Neural cell (in vitro differentiated cells): ENCODE results near the gene RNGTT. TPM values are rescaled to one million over a fixed set of nuclear protein-coding genes. Genes with fewer than 3 reads are reported as not detected.

Experiments
- H2AFZ ChIP-seq: fragments of 200-600, 300-800 bp; sonication (generic), shearing (Covaris generic); 2 replicates; pipeline ENCODE4 v1.6.0; 2014; ENCODE audit warnings: low read depth, mild to moderate bottlenecking, antibody characterized with exemption, low read length, moderate library complexity
- H3F3A ChIP-seq: fragments of 200-600 bp; shearing (Covaris generic); 2 replicates; pipeline ENCODE4 v1.6.1; 2016; ENCODE audit warnings: mild to moderate bottlenecking, moderate library complexity, mixed read lengths, antibody characterized with exemption, low read length; ENCODE audit not compliant: insufficient read depth, poor library complexity, severe bottlenecking
- H3K27ac ChIP-seq: fragments of 200-600, 300-800 bp; sonication (generic), shearing (Covaris generic); 2 replicates; pipeline ENCODE4 v1.5.1; 2014; ENCODE audit warnings: mild to moderate bottlenecking, low read length, moderate library complexity
- H3K27me3 ChIP-seq: fragments of 300-800, 200-600 bp; sonication (generic), shearing (Covaris generic); 2 replicates; pipeline ENCODE4 v1.6.0; 2014; ENCODE audit warnings: mild to moderate bottlenecking, low read depth, low read length, moderate library complexity; ENCODE audit not compliant: insufficient read depth
- H3K36me3 ChIP-seq: fragments of 300-800, 200-600 bp; sonication (generic), shearing (Covaris generic); 2 replicates; pipeline ENCODE4 v1.5.1; 2014; ENCODE audit warnings: mild to moderate bottlenecking, antibody characterized with exemption, low read length, moderate library complexity; ENCODE audit not compliant: insufficient read depth
- H3K4me2 ChIP-seq: fragments of 300-800, 200-600 bp; sonication (generic), shearing (Covaris generic); 2 replicates; pipeline ENCODE4 v1.6.0; 2014; ENCODE audit warnings: mild to moderate bottlenecking, low read length
- H3K4me3 ChIP-seq: fragments of 300-800, 200-600 bp; sonication (generic), shearing (Covaris generic); 2 replicates; pipeline ENCODE4 v1.5.1; 2014; ENCODE audit warnings: mild to moderate bottlenecking, low read length, moderate library complexity
- H3K79me2 ChIP-seq: fragments of 200-600 bp; shearing (Covaris generic); replicated peaks from 2 replicates; pipeline ENCODE4 v1.6.0; 2014; ENCODE audit warnings: mild to moderate bottlenecking, low read length, moderate library complexity; ENCODE audit not compliant: insufficient read depth
- H3K9ac ChIP-seq: fragments of 300-800, 200-600 bp; sonication (generic), shearing (Covaris generic); 2 replicates; pipeline ENCODE4 v1.6.1; 2016; ENCODE audit warnings: mild to moderate bottlenecking, low read length, mixed read lengths
- H3K9me2 ChIP-seq: fragments of 200-600 bp; shearing (Covaris generic); 2 replicates; pipeline ENCODE4 v1.6.1; 2016; ENCODE audit warnings: mild to moderate bottlenecking, low read length, mixed read lengths; ENCODE audit not compliant: insufficient read depth
- H3K9me3 ChIP-seq: fragments of 200-600, 300-800 bp; sonication (generic), shearing (Covaris generic); 2 replicates; pipeline ENCODE4 v1.6.1; 2016; ENCODE audit warnings: mild to moderate bottlenecking, mixed run types, low read length, moderate library complexity, mixed read lengths
- H4K20me1 ChIP-seq: fragments of 200-600 bp; shearing (Covaris generic); 2 replicates; pipeline ENCODE4 v1.6.1; 2016; ENCODE audit warnings: mild to moderate bottlenecking, mixed run types; ENCODE audit not compliant: insufficient read depth
- EP300 ChIP-seq: fragments of 450-650 bp; conservative IDR thresholded peaks from 2 replicates; pipeline ENCODE4 v1.6.1; 2014; ENCODE audit warnings: antibody characterized with exemption, mild to moderate bottlenecking, moderate library complexity; ENCODE audit not compliant: poor library complexity, severe bottlenecking
- EZH2 ChIP-seq: fragments of 200-600, 300-800 bp; shearing (Covaris generic), sonication (generic); IDR thresholded peaks from 2 replicates; pipeline ENCODE4 v1.6.1; 2014; ENCODE audit warnings: antibody characterized with exemption, low read length, borderline replicate concordance, mild to moderate bottlenecking; ENCODE audit not compliant: insufficient read depth, poor library complexity, severe bottlenecking
- MXI1 ChIP-seq: fragments of 450-650 bp; conservative IDR thresholded peaks from 2 replicates; pipeline ENCODE4 v1.6.1; 2014; ENCODE audit warnings: antibody characterized with exemption, mild to moderate bottlenecking; ENCODE audit not compliant: poor library complexity, severe bottlenecking
- POLR2AphosphoS5 ChIP-seq: IDR thresholded peaks from 2 replicates; pipeline ENCODE4 v1.6.1; 2012
- RAD21 ChIP-seq: fragments of 450-650 bp; conservative IDR thresholded peaks from 2 replicates; pipeline ENCODE4 v1.6.1; 2014; ENCODE audit warnings: antibody characterized with exemption, mild to moderate bottlenecking, moderate library complexity
- SMC3 ChIP-seq: fragments of 450-650 bp; conservative IDR thresholded peaks from 2 replicates; pipeline ENCODE4 v1.6.1; 2014; ENCODE audit warnings: antibody characterized with exemption, mild to moderate bottlenecking, moderate library complexity; ENCODE audit not compliant: poor library complexity
- TAF1 ChIP-seq: IDR thresholded peaks from 2 replicates; pipeline ENCODE4 v1.6.1; 2012; ENCODE audit warnings: low read depth
- polyA plus RNA-seq: library from polyadenylated mRNA; depleted of rRNA; stranded (reverse); fragments of >200 nt; gene quantifications from 2 replicates; pipeline ENCODE4 v1.2.3, GENCODE V29; 2014
- TF ChIP-seq, protein P1 (sequence below): fragments of 450-650 bp; IDR thresholded peaks from 2 replicates; pipeline ENCODE4 v1.5.1; 2014; ENCODE audit warnings: antibody characterized with exemption, mild to moderate bottlenecking, moderate library complexity; ENCODE audit not compliant: poor library complexity, severe bottlenecking
- TF ChIP-seq, protein P2 (sequence below): IDR thresholded peaks from 2 replicates; pipeline ENCODE4 v1.6.1; 2012; ENCODE audit warnings: borderline replicate concordance

Gene RNGTT
- polyA plus RNA-seq, 1 donor from 2014 or later: 28.3 TPM

DNA sequence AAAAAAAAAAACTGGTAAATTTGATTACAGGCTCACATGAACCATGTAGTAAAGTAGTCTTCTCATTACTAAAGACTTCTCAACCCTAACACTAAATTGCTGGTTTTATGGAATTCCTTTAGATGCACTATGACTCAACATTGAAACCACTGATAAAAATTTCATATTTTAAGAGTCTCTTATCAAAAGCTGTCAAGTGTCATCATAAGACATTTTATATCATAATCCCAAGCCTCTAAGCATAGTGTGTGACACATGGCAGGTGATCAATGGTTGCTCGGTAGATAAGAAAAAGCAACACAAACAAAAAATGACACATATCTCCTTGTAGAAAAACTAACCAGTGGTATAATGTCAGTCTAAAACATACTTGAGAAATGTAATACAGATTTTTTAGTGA, 258.4 kb downstream of the RNGTT start:
- H3K27ac ChIP-seq: no peak overlapping the region
- H3K9ac ChIP-seq: no peak overlapping the region
- no peaks in the 10 kb centered on the region for H3K36me3 ChIP-seq
- no peaks in the 10 kb centered on the region for H4K20me1 ChIP-seq
- H3K27me3 ChIP-seq: no peaks in the 10 kb centered on the region
- no peak overlapping the region for H3K4me3 ChIP-seq
- H2AFZ ChIP-seq: no peak overlapping the region
- H3K9me3 ChIP-seq: no peaks in the 10 kb centered on the region
- no peaks in the 10 kb centered on the region for H3F3A ChIP-seq
- H3K4me2 ChIP-seq: no peak overlapping the region
- H3K9me2 ChIP-seq: no peaks in the 10 kb centered on the region
- TF ChIP-seq POLR2AphosphoS5 (no peak), SMC3 (no peak), TAF1 (no peak), EZH2 (no peak), RAD21 (no peak), MXI1 (no peak), EP300 (no peak)
- TF ChIP-seq, protein P1, sequence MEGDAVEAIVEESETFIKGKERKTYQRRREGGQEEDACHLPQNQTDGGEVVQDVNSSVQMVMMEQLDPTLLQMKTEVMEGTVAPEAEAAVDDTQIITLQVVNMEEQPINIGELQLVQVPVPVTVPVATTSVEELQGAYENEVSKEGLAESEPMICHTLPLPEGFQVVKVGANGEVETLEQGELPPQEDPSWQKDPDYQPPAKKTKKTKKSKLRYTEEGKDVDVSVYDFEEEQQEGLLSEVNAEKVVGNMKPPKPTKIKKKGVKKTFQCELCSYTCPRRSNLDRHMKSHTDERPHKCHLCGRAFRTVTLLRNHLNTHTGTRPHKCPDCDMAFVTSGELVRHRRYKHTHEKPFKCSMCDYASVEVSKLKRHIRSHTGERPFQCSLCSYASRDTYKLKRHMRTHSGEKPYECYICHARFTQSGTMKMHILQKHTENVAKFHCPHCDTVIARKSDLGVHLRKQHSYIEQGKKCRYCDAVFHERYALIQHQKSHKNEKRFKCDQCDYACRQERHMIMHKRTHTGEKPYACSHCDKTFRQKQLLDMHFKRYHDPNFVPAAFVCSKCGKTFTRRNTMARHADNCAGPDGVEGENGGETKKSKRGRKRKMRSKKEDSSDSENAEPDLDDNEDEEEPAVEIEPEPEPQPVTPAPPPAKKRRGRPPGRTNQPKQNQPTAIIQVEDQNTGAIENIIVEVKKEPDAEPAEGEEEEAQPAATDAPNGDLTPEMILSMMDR: no peak
- TF ChIP-seq, protein P2, sequence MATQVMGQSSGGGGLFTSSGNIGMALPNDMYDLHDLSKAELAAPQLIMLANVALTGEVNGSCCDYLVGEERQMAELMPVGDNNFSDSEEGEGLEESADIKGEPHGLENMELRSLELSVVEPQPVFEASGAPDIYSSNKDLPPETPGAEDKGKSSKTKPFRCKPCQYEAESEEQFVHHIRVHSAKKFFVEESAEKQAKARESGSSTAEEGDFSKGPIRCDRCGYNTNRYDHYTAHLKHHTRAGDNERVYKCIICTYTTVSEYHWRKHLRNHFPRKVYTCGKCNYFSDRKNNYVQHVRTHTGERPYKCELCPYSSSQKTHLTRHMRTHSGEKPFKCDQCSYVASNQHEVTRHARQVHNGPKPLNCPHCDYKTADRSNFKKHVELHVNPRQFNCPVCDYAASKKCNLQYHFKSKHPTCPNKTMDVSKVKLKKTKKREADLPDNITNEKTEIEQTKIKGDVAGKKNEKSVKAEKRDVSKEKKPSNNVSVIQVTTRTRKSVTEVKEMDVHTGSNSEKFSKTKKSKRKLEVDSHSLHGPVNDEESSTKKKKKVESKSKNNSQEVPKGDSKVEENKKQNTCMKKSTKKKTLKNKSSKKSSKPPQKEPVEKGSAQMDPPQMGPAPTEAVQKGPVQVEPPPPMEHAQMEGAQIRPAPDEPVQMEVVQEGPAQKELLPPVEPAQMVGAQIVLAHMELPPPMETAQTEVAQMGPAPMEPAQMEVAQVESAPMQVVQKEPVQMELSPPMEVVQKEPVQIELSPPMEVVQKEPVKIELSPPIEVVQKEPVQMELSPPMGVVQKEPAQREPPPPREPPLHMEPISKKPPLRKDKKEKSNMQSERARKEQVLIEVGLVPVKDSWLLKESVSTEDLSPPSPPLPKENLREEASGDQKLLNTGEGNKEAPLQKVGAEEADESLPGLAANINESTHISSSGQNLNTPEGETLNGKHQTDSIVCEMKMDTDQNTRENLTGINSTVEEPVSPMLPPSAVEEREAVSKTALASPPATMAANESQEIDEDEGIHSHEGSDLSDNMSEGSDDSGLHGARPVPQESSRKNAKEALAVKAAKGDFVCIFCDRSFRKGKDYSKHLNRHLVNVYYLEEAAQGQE: no peak
- H3K79me2 ChIP-seq: no peaks in the 10 kb centered on the region

DNA sequence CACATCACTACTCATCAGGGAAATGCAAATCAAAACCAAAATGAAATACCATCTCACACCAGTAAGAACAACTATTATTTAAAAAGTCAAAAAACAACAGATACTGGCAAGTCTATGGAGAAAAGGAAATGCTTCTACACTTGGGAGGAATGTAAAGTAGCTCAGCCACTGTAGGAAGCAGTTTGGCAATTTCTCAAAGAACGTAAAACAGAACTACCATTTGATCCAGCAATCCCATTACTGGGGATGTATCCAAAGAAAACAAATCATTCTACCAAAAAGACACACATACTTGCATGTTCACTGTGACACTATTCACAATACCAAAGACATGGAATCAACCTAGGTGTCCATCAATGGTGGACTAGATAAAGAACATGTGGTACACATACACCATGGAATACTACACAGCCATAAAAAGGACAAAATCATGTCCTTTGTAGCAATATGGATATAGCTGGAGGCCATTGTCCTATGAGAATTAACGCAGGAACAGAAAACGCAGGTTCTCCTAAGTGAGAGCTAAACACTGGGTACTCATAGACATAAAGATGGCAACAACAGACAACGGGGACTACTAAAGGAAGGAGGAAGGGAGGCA, 260.4 kb downstream of the RNGTT start:
- no peaks in the 10 kb centered on the region for H3K9me3 ChIP-seq
- H4K20me1 ChIP-seq: no peaks in the 10 kb centered on the region
- H3K4me3 ChIP-seq: no peak overlapping the region
- H3K9ac ChIP-seq: no peak overlapping the region
- no peaks in the 10 kb centered on the region for H3K36me3 ChIP-seq
- TF ChIP-seq MXI1 (no peak), EP300 (no peak), POLR2AphosphoS5 (no peak), EZH2 (no peak), TAF1 (no peak), SMC3 (no peak), RAD21 (no peak)
- TF ChIP-seq, protein P1: no peak
- TF ChIP-seq, protein P2: no peak
- no peak overlapping the region for H3K4me2 ChIP-seq
- H3F3A ChIP-seq: no peaks in the 10 kb centered on the region
- H3K27ac ChIP-seq: no peak overlapping the region
- no peak overlapping the region for H2AFZ ChIP-seq
- no peaks in the 10 kb centered on the region for H3K79me2 ChIP-seq
- no peaks in the 10 kb centered on the region for H3K9me2 ChIP-seq
- H3K27me3 ChIP-seq: no peaks in the 10 kb centered on the region
